HG02610 (cell line): Measurements from ENCODE around the gene PAQR6.

Experiments
- ATAC-seq: cut with Tn5 transposase; IDR thresholded peaks from one replicate; pipeline ENCODE4 v1.9.1; 2021; ENCODE audit warnings: mild to moderate bottlenecking, moderate library complexity; ENCODE audit not compliant: unreplicated experiment

Gene PAQR6

GRCh38 chr1:156200044-156200443 is 47.8 kb downstream of the PAQR6 start:
- no peak for ATAC-seq

- ATAC-seq: peak; percentile 58
These were observed 49.0 kb downstream of the PAQR6 start for GRCh38 chr1:156198831-156199349.

- ATAC-seq: no peak
These were observed 51.4 kb downstream of the PAQR6 start for GRCh38 chr1:156196445-156196844.

- no peak for ATAC-seq
These were observed 52.0 kb downstream of the PAQR6 start for GRCh38 chr1:156195853-156196252.

GRCh38 chr1:156194300-156194652 is 53.6 kb downstream of the PAQR6 start:
- no peak for ATAC-seq

GRCh38 chr1:156193488-156194299 is 54.2 kb downstream of the PAQR6 start, which contains the start of gene SLC25A44:
SLC25A44 (plus strand) TSS chr1:156194104; CDS start chr1:156199848, 5,744 bp downstream.
- ATAC-seq: peak; percentile 94
